ENCODE results near the gene MR1. TPM values are rescaled to one million over a fixed set of nuclear protein-coding genes. Genes with fewer than 3 reads are reported as not detected.

MR1 gene
- total and polyA plus RNA-seq, 11 donors: 0.65 to 21.0 (median 3.5) TPM

GRCh38 chr1:180997843-180998504 is 35.8 kb upstream of the MR1 start:
- intact Hi-C loops (cut with DNase I): no loop called here
- no peak for TF ChIP-seq POLR2A (IDR thresholded peaks at IDR 0.05)
- no peak for TF ChIP-seq CTCF (IDR thresholded peaks at IDR 0.05)
- no peak for ATAC-seq
- peaks cover 0 to 69% (median 38%) of the 10 kb centered on the region in 9 donors for H3K36me3 ChIP-seq
- no peak overlapping the region for H3K4me3 ChIP-seq
- no peaks in the 10 kb centered on the region for H3K9me3 ChIP-seq
- DNase-seq: no peak
- H3K4me1 ChIP-seq: no peaks in the 10 kb centered on the region
- no peaks in the 10 kb centered on the region for H3K27me3 ChIP-seq
- WGBS, 4 donors: 85 to 92% (median 91%) methylated on average over 4 of the region's 4 CpGs
- H3K27ac ChIP-seq: no peak overlapping the region

GRCh38 chr1:181001091-181001780 is 32.5 kb upstream of the MR1 start:
- H3K4me1 ChIP-seq: no peaks in the 10 kb centered on the region
- ATAC-seq (no peak), DNase-seq (no peak)
- H3K27ac ChIP-seq: no peak overlapping the region
- intact Hi-C loops (cut with DNase I): loop anchor here in 1 of 10 donors (10.0 kb wide), 1 partner anchor 116 kb away; no protein-coding TSS in a partner anchor
- 91 to 93% (median 92%) methylated on average over 7 of the region's 7 CpGs for WGBS, 4 donors
- no peaks in the 10 kb centered on the region for H3K9me3 ChIP-seq
- no peak overlapping the region for H3K4me3 ChIP-seq
- peaks cover 0 to 72% (median 52%) of the 10 kb centered on the region in 9 donors for H3K36me3 ChIP-seq
- no peaks in the 10 kb centered on the region for H3K27me3 ChIP-seq
- no peak for TF ChIP-seq CTCF (IDR thresholded peaks at IDR 0.05)
- TF ChIP-seq POLR2A (IDR thresholded peaks at IDR 0.05): no peak

DNA sequence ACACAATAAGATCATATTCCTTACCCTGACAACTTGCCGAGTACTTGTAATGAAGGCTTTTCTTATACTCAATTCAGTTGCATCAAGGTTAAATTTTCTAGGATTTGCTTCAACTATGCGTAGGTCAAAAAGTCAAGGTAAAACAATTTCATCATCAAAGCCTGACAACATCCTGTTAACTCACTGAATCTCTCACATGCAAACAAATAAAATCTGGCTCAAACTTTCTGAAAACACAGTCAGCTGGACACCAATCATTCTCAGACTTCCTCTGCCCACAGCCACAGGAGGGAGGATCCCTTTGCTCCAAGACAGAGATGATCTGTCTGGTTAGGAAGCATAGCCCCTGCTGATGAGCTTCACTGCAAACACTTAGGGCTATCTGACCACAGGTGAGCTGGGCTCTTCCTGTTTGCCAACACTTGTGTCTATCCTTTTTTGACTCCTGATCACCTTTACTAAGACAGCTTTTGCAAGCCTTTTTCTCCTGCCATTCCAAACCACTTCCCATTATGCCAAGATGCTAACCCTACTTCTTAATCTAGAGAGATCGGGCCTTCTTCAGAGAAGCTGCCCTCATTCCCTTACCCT is 31.1 kb upstream of the MR1 start:
- Histone ChIP-seq H3K4me3 (no peak overlapping the region), H3K4me1 (no peaks in the 10 kb centered on the region), H3K9me3 (no peaks in the 10 kb centered on the region), H3K27ac (no peak overlapping the region), H3K27me3 (no peaks in the 10 kb centered on the region), H3K36me3 (peaks cover 0 to 72% (median 52%) of the 10 kb centered on the region in 9 donors)
- no peak for DNase-seq
- intact Hi-C loops (cut with DNase I): loop anchor here in 1 of 10 donors (10.0 kb wide), 1 partner anchor 118 kb away; no protein-coding TSS in a partner anchor
- TF ChIP-seq POLR2A (IDR thresholded peaks at IDR 0.05) (no peak), CTCF (IDR thresholded peaks at IDR 0.05) (no peak)
- no peak for ATAC-seq
- WGBS, 4 donors: 96 to 98% (median 97%) methylated on average over 3 of the region's 3 CpGs

GRCh38 chr1:181010789-181011188 is 23.0 kb upstream of the MR1 start:
- no peak for TF ChIP-seq POLR2A (IDR thresholded peaks at IDR 0.05)
- TF ChIP-seq CTCF (IDR thresholded peaks at IDR 0.05): no peak
- Histone ChIP-seq H3K27ac (no peak overlapping the region), H3K36me3 (no peaks in the 10 kb centered on the region), H3K4me1 (peaks cover 0 to 51% (median 16%) of the 10 kb centered on the region in 12 donors), H3K27me3 (no peaks in the 10 kb centered on the region), H3K9me3 (no peaks in the 10 kb centered on the region), H3K4me3 (no peak overlapping the region)
- DNase-seq: no peak
- ATAC-seq: no peak
- intact Hi-C loops (cut with DNase I): no loop called here

All from heart left ventricle (tissue), 16 donors.